A549 (cell line): ENCODE measurements around the gene ANKS4B. TPM values are rescaled to one million over a fixed set of nuclear protein-coding genes. Genes with fewer than 3 reads are reported as not detected.

Experiments
- ATAC-seq, 2 experiments: fragments of 200-7000 bp in 1 of 2; fragments of >200 bp in 1 of 2; cut with Nextera tagmentation in 1 of 2; cut with Tn5 transposase in 1 of 2; 3 replicates each; pipeline versions ENCODE4 v1.8.0 to v1.9.1; 2018 to 2020; ENCODE audit warnings: mild to moderate bottlenecking in 1 of 2, moderate library complexity in 1 of 2
- CTCF ChIA-PET: fragments of 300-600 bp; sonication (Branson Sonifier 250); formaldehyde crosslinking; extraction: SDS; loops from one replicate; lab custom pipeline; 2021; ENCODE audit warnings: antibody characterized with exemption, inconsistent platforms; lab: Yijun Ruan, JAX
- POLR2A ChIA-PET: fragments of 350-600 bp; formaldehyde crosslinking; extraction: SDS; loops from one replicate; lab custom pipeline; 2021; ENCODE audit warnings: antibody characterized with exemption, inconsistent platforms; lab: Yijun Ruan, JAX
- DNase-seq, 2 experiments: peaks; one replicate each; pipeline versions ENCODE4 v3.0.0 to v3.0.0-alpha.2; 2011 to 2016; ENCODE audit warnings: low read depth in 1 of 2, low spot score in 1 of 2
- FAIRE-seq: peaks from 2 replicates; lab custom pipeline; 2011; peaks lifted over from hg19 to GRCh38; lab: Jason Lieb, UNC
- H3K27ac ChIP-seq, 2 experiments: fragments of >200 bp; sonication (Bioruptor Twin); formaldehyde crosslinking; 3 replicates each; pipeline ENCODE4 v1.5.1; 2016 to 2017
- H3K4me1 ChIP-seq: fragments of >200 bp; sonication (Bioruptor Twin); formaldehyde crosslinking; 3 replicates; pipeline ENCODE4 v1.6.1; 2016
- H3K4me2 ChIP-seq: fragments of >200 bp; sonication (Bioruptor Twin); formaldehyde crosslinking; 3 replicates; pipeline ENCODE4 v1.6.1; 2016
- H3K4me3 ChIP-seq: fragments of >200 bp; sonication (Bioruptor Twin); formaldehyde crosslinking; 3 replicates; pipeline ENCODE4 v1.5.1; 2016
- H3K9me3 ChIP-seq: fragments of >200 bp; sonication (Bioruptor Twin); formaldehyde crosslinking; 3 replicates; pipeline ENCODE4 v1.6.1; 2016
- ATOH8 ChIP-seq: fragments of 250-450 bp; sonication (Bioruptor Pico); IDR thresholded peaks from 2 replicates; pipeline ENCODE4 v1.5.0; 2020; ENCODE audit warnings: low read depth, mild to moderate bottlenecking, moderate library complexity
- BHLHE40 ChIP-seq: IDR thresholded peaks from 2 replicates; pipeline ENCODE4 v1.6.1; 2012; ENCODE audit warnings: low read depth, low read length, inconsistent platforms
- CBX8 ChIP-seq: fragments of 200-600 bp; sonication (generic); IDR thresholded peaks from 2 replicates; pipeline ENCODE4 v1.6.1; 2016
- CEBPB ChIP-seq, 2 experiments: fragments of >200 bp in 1 of 2; sonication (Bioruptor Twin) in 1 of 2; formaldehyde crosslinking in 1 of 2; IDR thresholded peaks; 2 replicates each; pipeline ENCODE4 v1.6.1; 2012 to 2016
- CHD2 ChIP-seq: fragments of 150-350 bp; IDR thresholded peaks from 2 replicates; pipeline ENCODE4 v1.6.1; 2014; ENCODE audit warnings: low read length; ENCODE audit not compliant: partially characterized antibody
- CHD4 ChIP-seq: fragments of 200-600 bp; sonication (generic); IDR thresholded peaks from 2 replicates; pipeline ENCODE4 v1.6.1; 2016; ENCODE audit warnings: antibody characterized with exemption, mild to moderate bottlenecking, borderline replicate concordance
- EHMT2 ChIP-seq: fragments of 200-600 bp; sonication (generic); IDR thresholded peaks from 2 replicates; pipeline ENCODE4 v1.6.1; 2016; ENCODE audit warnings: antibody characterized with exemption, low read depth, mild to moderate bottlenecking, moderate library complexity
- EP300 ChIP-seq, 2 experiments: fragments of >200 bp; sonication (Bioruptor Twin); formaldehyde crosslinking; IDR thresholded peaks; 2 replicates in 1 of 2; 3 replicates in 1 of 2; pipeline ENCODE4 v1.6.1; 2016 to 2017
- HDAC2 ChIP-seq: fragments of 200-600 bp; sonication (generic); IDR thresholded peaks from 2 replicates; pipeline ENCODE4 v1.6.1; 2016
- HES2 ChIP-seq: fragments of >200 bp; sonication (Bioruptor Twin); formaldehyde crosslinking; IDR thresholded peaks from 2 replicates; pipeline ENCODE4 v1.6.1; 2016
- HEYL ChIP-seq: fragments of 250-450 bp; sonication (Bioruptor Pico); IDR thresholded peaks from 2 replicates; pipeline ENCODE4 v1.8.0; 2021; ENCODE audit warnings: mild to moderate bottlenecking, moderate library complexity
- HOXB5 ChIP-seq: fragments of 250-450 bp; sonication (Bioruptor Pico); IDR thresholded peaks from 2 replicates; pipeline ENCODE4 v1.5.0; 2020; ENCODE audit warnings: mild to moderate bottlenecking, moderate library complexity
- JUNB ChIP-seq: fragments of >200 bp; sonication (Bioruptor Twin); formaldehyde crosslinking; IDR thresholded peaks from 2 replicates; pipeline ENCODE4 v1.6.1; 2016
- KDM1A ChIP-seq: fragments of 200-600 bp; sonication (generic); IDR thresholded peaks from 2 replicates; pipeline ENCODE4 v1.6.1; 2016; ENCODE audit warnings: low read depth, mild to moderate bottlenecking
- KDM5A ChIP-seq: fragments of 200-600 bp; sonication (generic); IDR thresholded peaks from 2 replicates; pipeline ENCODE4 v1.6.1; 2016; ENCODE audit warnings: antibody characterized with exemption, mild to moderate bottlenecking
- MAZ ChIP-seq: fragments of 150-350 bp; IDR thresholded peaks from 2 replicates; pipeline ENCODE4 v1.6.1; 2014; ENCODE audit warnings: antibody characterized with exemption, low read depth, low read length, borderline replicate concordance
- MYC ChIP-seq: IDR thresholded peaks from 2 replicates; pipeline ENCODE4 v1.6.1; 2012; ENCODE audit warnings: mild to moderate bottlenecking, inconsistent platforms, low read length, improper control_type of control experiment, borderline replicate concordance
- NR3C1 ChIP-seq: fragments of >200 bp; sonication (Bioruptor Twin); formaldehyde crosslinking; IDR thresholded peaks from 3 replicates; pipeline ENCODE4 v1.6.1; 2017
- PBX3 ChIP-seq: IDR thresholded peaks from 2 replicates; pipeline ENCODE4 v1.6.1; 2012
- PHF8 ChIP-seq: fragments of 200-600 bp; sonication (generic); IDR thresholded peaks from 2 replicates; pipeline ENCODE4 v1.6.1; 2016; ENCODE audit warnings: low read depth, mild to moderate bottlenecking, antibody characterized with exemption, moderate library complexity, borderline replicate concordance
- RAD21 ChIP-seq, 2 experiments: fragments of >200 bp in 1 of 2; sonication (Bioruptor Twin) in 1 of 2; formaldehyde crosslinking in 1 of 2; IDR thresholded peaks in 1 of 2; conservative IDR thresholded peaks in 1 of 2; 2 replicates in 1 of 2; 3 replicates in 1 of 2; pipeline ENCODE4 v1.6.1; 2012 to 2018; ENCODE audit warnings: inconsistent platforms in 1 of 2
- RARB ChIP-seq: fragments of 250-450 bp; sonication (Bioruptor Pico); IDR thresholded peaks from 2 replicates; pipeline ENCODE4 v1.8.0; 2021; ENCODE audit warnings: mild to moderate bottlenecking, moderate library complexity
- RCOR1 ChIP-seq: fragments of 150-350 bp; IDR thresholded peaks from 2 replicates; pipeline ENCODE4 v1.6.1; 2014; ENCODE audit warnings: antibody characterized with exemption, low read length, low read depth
- REST ChIP-seq: fragments of 200-600 bp; sonication (generic); IDR thresholded peaks from 2 replicates; pipeline ENCODE4 v1.6.1; 2016; ENCODE audit warnings: antibody characterized with exemption, mild to moderate bottlenecking, moderate library complexity
- RFX5 ChIP-seq: fragments of 450-650 bp; IDR thresholded peaks from 2 replicates; pipeline ENCODE4 v1.7.1; 2014; ENCODE audit warnings: antibody characterized with exemption, mild to moderate bottlenecking, moderate library complexity
- SMC3 ChIP-seq: fragments of >200 bp; sonication (Bioruptor Twin); formaldehyde crosslinking; IDR thresholded peaks from 3 replicates; pipeline ENCODE4 v1.6.1; 2018; ENCODE audit warnings: inconsistent platforms
- SREBF2 ChIP-seq: fragments of 450-650 bp; IDR thresholded peaks from 2 replicates; pipeline ENCODE4 v1.6.1; 2014; ENCODE audit warnings: mild to moderate bottlenecking, moderate library complexity
- ZFP36 ChIP-seq: fragments of 450-650 bp; IDR thresholded peaks from 2 replicates; pipeline ENCODE4 v1.6.1; 2014; ENCODE audit warnings: borderline replicate concordance; ENCODE audit not compliant: partially characterized antibody
- WGBS: methylation state at CpG from one replicate; pipeline ENCODE4 v1.1.6; 2017; ENCODE audit errors: missing lambda C conversion rate; 5-methylcytosine and 5-hydroxymethylcytosine counted together
- polyA minus RNA-seq: library from RNA; depleted of rRNA, polyadenylated mRNA; stranded (reverse); fragments of >200 nt; gene quantifications from 2 replicates; pipeline ENCODE4 v1.2.3, GENCODE V29; 2011; rRNA and poly(A)+ RNA removed
- polyA plus RNA-seq, 4 experiments: library from polyadenylated mRNA; depleted of rRNA in 3 of 4; stranded (reverse); fragments of >200 nt; fragmentation: RNase III in 1 of 4; extraction: RNeasy Plus Mini Kit Qiagen cat#74134 plus additional on column Dnase treatment in 1 of 4; gene quantifications; 2 replicates in 3 of 4; 3 replicates in 1 of 4; pipeline ENCODE4 v1.2.3, GENCODE V29; 2011 to 2017
- TF ChIP-seq, protein P1 (sequence below): fragments of 250-450 bp; sonication (Bioruptor Pico); IDR thresholded peaks from 2 replicates; pipeline ENCODE4 v1.5.0; 2021; ENCODE audit warnings: mild to moderate bottlenecking, moderate library complexity, borderline replicate concordance

The ANKS4B gene
- polyA plus RNA-seq (2011; rRNA removed): 1.8 and 2.2 TPM in 2 replicates
- 0.15 and 0.17 TPM in 2 replicates for polyA plus RNA-seq (2012; cell fraction: cytosol; rRNA removed)
- polyA plus RNA-seq (2012; cell fraction: nucleus; rRNA removed): 0.04 and 0.10 TPM in 2 replicates
- polyA plus RNA-seq (2017; fragmentation: RNase III; extraction: RNeasy Plus Mini Kit Qiagen cat#74134 plus additional on column Dnase treatment): 0.18 to 0.27 TPM (median 0.22 TPM) in 3 replicates
- polyA minus RNA-seq: 2.3 and 2.9 TPM in 2 replicates

- Histone ChIP-seq H3K4me1 (0 out of 3 replicates have a peak, but pooled peaks cover 6% of the 10 kb centered on the region), H3K4me3 (peak within 1 kb of the TSS; percentile 20; the same call in 1 of the 3 replicates), H3K9me3 (no peaks in the 10 kb centered on the region), H3K27ac (0 out of 6 replicates have a peak within 1 kb of the TSS, but pooled peaks of 1 of the 2 experiments have one; percentile 35), H3K4me2 (peak within 1 kb of the TSS; percentile 62)
- DNase-seq: peak in 1 of 2 experiments; percentile 26
- TF ChIP-seq JUNB: no peak
- no peak for TF ChIP-seq RCOR1
- TF ChIP-seq RFX5: no peak
- TF ChIP-seq HDAC2: no peak
- no peak for TF ChIP-seq CHD2
- TF ChIP-seq BHLHE40: no peak
- no peak for TF ChIP-seq CBX8
- TF ChIP-seq MYC: no peak
- no peak for TF ChIP-seq PBX3
- TF ChIP-seq RARB (CRISPR knock-in tag): no peak
- no peak for TF ChIP-seq KDM5A
- no peak for TF ChIP-seq REST
- TF ChIP-seq EP300 (IDR thresholded peaks at IDR 0.05): no peak
- TF ChIP-seq ATOH8 (CRISPR knock-in tag): no peak
- no peak for TF ChIP-seq EHMT2
- no peak for TF ChIP-seq CEBPB (IDR thresholded peaks at IDR 0.05)
- TF ChIP-seq PHF8: no peak
- TF ChIP-seq HOXB5 (CRISPR knock-in tag): no peak
- no peak for TF ChIP-seq CHD4
- peak in 1 of 2 experiments; percentile 53; a peak in 3 of 6 replicates for ATAC-seq
- FAIRE-seq: no peak
- ChIA-PET POLR2A (no interaction called here), CTCF (interaction anchor here (1.2 to 1.5 kb wide), 2 partner anchors 44 to 67 kb away, joined by 3 to 4 read pairs; partner anchors contain the start of gene CRYM)
- WGBS: 23% methylated on average over 11 of the region's 11 CpGs
These were observed at the start of gene ANKS4B for GRCh38 chr16:21233521-21234150. Gene ANKS4B (plus strand): TSS chr16:21233699. CDS start chr16:21233738, 39 bp downstream.

- no peak overlapping the region for H3K4me2 ChIP-seq
- H3K9me3 ChIP-seq: no peaks in the 10 kb centered on the region; the same call in 2 of the 3 replicates
- 65% methylated on average over 3 of the region's 3 CpGs for WGBS
- DNase-seq (no peak), ATAC-seq (no peak), FAIRE-seq (no peak)
- H3K4me1 ChIP-seq: peaks cover 10% of the 10 kb centered on the region; the same call in 2 of the 3 replicates
- no peak overlapping the region for H3K4me3 ChIP-seq
- no peak overlapping the region for H3K27ac ChIP-seq
- CTCF ChIA-PET: interaction anchor here (0.6 to 11.5 kb wide), 4 partner anchors 31 to 117 kb away, joined by 3 to 160 read pairs (median 62); partner anchors contain the start of gene CRYM
- POLR2A ChIA-PET: no interaction called here
- TF ChIP-seq RCOR1: no peak
- TF ChIP-seq RAD21 (conservative IDR thresholded peaks at IDR 0.05 in 1 of 2, IDR thresholded peaks at IDR 0.05 in 1 of 2): no peak
- no peak for TF ChIP-seq SREBF2
- no peak for TF ChIP-seq KDM1A
- no peak for TF ChIP-seq MAZ
- no peak for TF ChIP-seq BHLHE40
- no peak for TF ChIP-seq SMC3
- no peak for TF ChIP-seq NR3C1
- TF ChIP-seq, protein P1, sequence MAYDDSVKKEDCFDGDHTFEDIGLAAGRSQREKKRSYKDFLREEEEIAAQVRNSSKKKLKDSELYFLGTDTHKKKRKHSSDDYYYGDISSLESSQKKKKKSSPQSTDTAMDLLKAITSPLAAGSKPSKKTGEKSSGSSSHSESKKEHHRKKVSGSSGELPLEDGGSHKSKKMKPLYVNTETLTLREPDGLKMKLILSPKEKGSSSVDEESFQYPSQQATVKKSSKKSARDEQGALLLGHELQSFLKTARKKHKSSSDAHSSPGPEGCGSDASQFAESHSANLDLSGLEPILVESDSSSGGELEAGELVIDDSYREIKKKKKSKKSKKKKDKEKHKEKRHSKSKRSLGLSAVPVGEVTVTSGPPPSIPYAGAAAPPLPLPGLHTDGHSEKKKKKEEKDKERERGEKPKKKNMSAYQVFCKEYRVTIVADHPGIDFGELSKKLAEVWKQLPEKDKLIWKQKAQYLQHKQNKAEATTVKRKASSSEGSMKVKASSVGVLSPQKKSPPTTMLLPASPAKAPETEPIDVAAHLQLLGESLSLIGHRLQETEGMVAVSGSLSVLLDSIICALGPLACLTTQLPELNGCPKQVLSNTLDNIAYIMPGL (CRISPR knock-in tag): no peak
- no peak for TF ChIP-seq HEYL (CRISPR knock-in tag)
- TF ChIP-seq ZFP36: no peak
- TF ChIP-seq RARB (CRISPR knock-in tag): no peak
- no peak for TF ChIP-seq HES2
- no peak for TF ChIP-seq CHD2
These were observed 49.5 kb upstream of the ANKS4B start for GRCh38 chr16:21183995-21184394.
